Fibroblast of the conjunctiva (primary cell): ENCODE data around the gene SLF2.

ENCODE experiments used
- DNase-seq: peaks from one replicate; pipeline ENCODE4 v3.0.0-alpha.2; 2010; ENCODE audit warnings: low read depth

Gene SLF2

DNA sequence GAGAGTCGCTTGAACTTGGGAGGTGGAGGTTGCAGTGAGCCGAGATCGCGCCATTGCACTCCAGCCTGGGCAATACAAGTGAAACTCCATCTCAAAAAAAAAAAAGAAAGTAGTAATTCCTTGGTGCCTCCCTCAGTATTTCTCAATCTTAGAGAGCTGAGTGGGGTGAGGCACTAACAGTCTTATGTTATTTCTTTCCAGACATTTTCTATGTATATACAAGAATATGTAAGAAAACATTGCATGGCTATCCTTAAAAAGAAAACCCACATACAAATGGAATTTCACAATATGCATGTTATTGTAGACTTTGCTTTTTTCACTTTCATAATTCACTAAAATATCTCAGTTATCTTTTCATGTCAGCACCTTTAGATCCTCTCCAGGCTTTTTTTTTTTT, 13.6 kb upstream of the SLF2 start:
- DNase-seq, result no peak

DNA sequence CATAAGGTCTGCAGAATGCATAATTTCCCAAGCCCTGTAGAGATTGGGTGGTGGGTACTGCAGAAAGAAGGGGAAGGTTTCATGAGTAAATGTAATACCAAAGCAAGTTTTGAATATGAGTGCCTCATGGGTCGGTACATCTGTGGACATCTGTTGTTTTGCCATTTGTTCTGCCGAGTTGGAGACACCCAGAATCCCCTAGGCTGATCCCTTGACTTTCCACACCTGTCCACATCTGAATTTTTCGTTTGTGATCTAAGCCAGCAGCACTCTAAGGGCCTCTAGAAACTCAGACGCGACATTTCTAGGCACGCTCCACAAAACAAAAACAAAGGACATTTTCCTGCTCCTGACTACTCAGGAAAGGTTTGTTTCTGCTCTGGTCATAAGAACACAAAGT, 11.7 kb upstream of the SLF2 start:
- DNase-seq, result no peak

DNA sequence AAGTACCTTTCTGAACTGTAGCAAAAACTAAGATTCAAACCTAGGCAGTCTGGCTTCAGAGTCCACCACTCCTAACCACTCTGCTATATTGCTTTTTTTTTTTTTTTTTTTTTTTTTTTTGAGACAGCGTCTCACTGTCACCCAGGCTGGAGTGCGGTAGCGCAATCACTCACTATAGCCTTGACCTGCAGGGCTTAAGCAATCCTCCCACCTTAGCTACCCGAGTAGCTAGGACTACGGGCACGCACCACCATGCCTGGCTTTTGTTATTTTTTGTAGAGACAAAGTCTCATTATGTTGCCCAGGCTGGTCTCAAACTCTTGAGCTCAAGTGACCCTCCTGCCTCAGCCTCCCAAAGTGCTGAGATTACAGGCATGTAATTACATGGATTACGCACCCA, 10.1 kb upstream of the SLF2 start:
- no peak for DNase-seq

GRCh38 chr10:100904917-100905316, 7.8 kb upstream of the SLF2 start:
- DNase-seq, result no peak

GRCh38 chr10:100907175-100907574, 5.6 kb upstream of the SLF2 start:
- DNase-seq, result no peak

DNA sequence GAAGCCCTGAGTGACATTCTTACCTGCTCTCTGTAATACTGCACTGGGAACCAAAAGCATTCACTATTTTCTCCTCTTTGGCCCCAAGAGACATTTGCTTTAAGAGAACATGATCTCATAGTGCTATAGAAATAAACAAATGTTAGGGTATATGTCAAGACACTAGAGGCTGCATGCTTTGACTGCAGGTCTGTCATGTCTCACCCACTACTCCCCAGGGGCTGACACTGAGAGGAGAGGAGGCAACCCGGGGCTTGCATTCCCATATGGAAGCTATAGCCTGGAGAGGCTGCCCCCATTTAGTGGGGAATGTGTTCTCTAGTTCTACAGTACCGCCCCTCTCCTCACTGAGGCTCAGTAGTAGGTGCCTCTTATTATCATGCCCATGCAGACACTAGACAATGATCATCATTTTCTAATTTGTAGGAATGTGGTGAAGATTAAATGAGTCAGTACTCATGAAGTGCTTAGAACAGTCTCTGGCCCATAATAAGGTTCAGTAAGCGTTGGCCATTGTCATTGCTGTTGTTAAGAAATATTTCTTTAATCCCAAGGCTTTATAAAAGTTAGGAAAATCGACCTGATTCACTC, 4.9 kb upstream of the SLF2 start:
- DNase-seq, result no peak

- DNase-seq, result no peak
These were observed 4.4 kb upstream of the SLF2 start for GRCh38 chr10:100908378-100908777.

DNA sequence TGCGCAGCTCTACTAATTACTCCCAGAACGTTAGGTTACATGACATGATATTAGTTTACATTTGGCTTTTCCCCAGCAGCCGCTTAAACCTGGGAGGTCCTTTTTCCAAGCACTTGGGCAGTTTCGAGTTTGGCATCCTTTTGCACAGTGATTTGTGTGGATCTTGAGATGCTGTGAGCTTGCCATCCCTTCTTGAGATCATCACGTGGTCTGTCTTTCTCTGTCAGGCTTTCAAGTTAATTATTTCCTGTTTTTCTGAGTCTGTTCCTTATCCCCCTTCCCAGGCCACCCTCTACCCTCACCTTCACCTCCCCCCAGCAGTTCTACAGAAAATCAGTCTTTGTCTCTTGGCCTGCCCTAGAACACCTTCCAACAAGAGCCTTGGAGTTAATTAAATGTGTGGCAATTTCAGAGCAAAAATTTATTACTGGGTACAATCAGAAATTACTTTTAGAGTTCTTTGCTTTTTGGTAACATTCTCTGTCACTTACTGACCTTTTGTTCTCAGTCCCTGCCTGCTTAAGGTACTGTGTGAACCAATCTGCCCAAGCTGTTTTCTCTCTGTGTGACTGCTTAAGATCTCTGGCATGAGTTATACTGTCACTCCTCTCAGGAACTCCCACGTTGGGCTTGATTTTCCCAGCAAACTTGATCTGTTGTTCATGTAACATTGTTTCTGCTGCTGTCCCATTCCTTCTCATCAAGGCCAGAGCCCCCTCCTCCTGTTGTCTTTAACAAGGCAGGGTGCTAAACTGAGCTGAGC, 3.1 kb upstream of the SLF2 start:
- no peak for DNase-seq

GRCh38 chr10:100911472-100911871, 1.3 kb upstream of the SLF2 start:
- no peak for DNase-seq

DNA sequence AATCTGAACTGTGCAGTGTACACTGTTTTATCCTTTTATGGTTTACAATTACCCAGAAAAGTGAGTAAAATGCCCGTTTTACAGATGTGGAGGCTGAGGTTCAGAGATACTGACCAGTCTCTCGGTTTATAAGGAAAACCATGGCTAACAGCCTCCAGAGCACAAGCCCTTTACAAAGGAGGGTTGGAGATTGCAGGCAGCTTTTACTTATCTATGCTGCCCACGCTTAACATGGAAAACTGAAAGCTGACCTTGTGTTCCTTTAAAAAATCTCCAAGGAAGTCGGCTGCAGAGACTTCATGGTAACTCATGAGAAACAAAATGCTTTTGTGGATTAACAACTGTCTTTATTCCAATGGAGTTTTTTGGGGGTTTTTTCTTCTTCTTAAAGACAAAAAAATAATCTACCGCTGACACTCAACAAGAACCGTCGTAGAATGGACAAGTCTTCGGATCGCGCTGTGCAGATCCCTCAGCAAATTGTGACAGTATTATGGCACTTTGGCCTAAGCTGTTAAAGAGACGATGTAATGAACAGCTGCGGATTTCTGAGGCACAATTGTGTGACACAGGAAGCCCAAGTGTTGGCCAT, 654 bp upstream of the SLF2 start:
- DNase-seq, result no peak

GRCh38 chr10:100913470-100913865, 705 bp downstream of the SLF2 start:
- no peak for DNase-seq

DNA sequence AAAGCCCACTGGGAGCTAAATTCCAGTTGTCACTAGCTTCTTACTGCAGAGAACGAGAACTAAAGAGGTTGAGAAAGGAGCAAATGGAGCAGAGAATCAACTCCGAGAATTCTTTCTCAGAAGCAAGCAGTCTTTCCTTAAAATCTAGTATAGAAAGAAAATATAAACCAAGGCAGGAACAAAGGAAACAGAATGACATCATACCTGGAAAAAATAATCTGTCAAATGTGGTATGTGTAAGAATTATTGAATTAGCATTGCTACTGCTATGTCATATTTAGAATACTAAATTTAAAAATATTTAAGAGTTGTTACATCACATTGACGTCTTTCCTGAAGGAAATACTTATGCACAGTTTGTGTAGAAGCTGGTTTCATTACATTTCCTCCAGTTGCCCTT, 4.3 kb downstream of the SLF2 start:
- no peak for DNase-seq

GRCh38 chr10:100923580-100923979, 10.8 kb downstream of the SLF2 start:
- DNase-seq, result no peak

GRCh38 chr10:100927266-100927665, 14.5 kb downstream of the SLF2 start:
- no peak for DNase-seq

GRCh38 chr10:100928039-100928438, 15.3 kb downstream of the SLF2 start:
- no peak for DNase-seq

GRCh38 chr10:100930368-100930767, 17.6 kb downstream of the SLF2 start:
- DNase-seq, result no peak

DNA sequence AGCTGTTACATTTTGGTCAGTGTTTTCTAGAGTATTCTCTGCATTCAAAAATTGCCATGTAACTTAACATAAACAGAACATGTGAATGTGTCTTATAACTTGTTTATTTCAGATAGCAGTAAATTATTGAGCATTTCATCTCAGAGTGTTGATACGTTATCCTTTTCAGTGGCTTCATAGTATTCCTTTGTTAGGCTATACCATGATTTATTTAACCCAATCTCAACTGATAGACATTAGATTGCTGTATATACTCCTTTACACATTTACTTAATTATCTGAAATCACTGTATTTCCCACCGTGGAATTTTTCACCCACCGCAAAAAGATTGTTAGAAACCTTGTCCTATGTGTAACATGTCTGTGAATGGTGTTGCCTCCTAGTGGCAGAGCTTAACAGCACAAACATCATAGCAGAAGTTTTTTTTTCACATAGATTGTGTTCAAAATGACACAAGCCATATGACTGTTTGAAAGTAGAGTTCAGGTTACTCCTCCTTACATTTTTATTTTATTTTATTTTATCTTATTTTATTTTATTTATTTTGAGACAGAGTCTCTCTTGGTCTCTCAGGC, 21.4 kb downstream of the SLF2 start:
- DNase-seq, result no peak

GRCh38 chr10:100939763-100940344, 27.1 kb downstream of the SLF2 start:
- DNase-seq, result no peak

DNA sequence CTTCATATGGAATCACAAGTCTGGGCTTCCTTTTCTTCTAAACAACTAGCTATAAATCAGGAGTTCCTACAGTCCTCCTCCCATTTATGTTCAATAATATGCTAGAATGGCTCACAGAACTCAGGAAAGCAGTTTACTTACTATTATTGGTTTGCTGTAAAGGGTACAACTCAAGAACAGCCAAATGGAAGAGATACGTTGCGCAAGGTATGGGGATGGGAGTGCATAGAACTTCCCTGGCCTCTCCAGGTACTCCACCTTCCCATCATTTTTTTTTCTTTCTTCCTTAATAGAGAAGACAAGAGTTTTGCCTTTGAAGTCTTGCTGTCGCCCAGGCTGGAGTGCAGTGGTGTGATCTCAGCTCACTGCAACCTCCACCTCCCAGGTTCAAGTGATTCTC, 29.5 kb downstream of the SLF2 start:
- no peak for DNase-seq

GRCh38 chr10:100943508-100943907, 30.7 kb downstream of the SLF2 start:
- no peak for DNase-seq

- DNase-seq, result no peak
These were observed 33.0 kb downstream of the SLF2 start for GRCh38 chr10:100945754-100946153.

DNA sequence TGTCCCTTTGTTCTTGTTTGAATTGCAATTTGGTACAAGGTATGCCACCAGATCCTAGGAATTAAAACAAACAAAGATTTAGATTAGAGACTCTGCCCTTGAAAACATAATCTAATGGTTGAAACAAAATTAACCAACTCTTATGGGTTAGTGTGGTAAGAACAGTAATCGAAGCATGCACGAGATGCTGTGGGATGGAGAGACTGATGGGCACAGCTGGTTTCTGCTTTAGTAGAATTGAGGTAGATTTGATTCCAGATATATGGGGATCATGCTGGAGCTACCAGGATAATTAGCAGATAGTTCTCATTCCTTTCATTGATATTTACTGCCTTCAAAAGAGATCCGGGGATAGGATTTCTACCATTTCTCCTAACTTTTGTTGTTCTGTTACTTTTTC, 36.2 kb downstream of the SLF2 start:
- no peak for DNase-seq

DNA sequence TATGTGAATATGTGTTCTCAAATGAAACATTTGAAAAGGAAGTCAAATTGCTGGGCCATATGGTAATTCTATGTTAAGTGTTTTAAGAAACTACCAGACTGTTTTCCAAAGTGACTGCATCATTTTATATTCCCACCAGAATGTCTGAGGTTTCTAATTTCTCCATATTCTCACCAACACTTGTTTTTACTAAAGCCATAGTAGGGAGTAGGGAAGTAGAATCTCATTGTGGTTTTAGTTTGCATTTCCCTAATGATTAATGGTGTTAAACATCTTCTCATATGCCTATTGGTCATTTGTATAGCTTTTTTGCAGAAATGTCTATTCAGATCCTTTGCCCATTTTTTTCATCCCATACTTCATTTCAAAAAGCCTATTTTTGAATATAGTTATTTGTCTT, 47.5 kb downstream of the SLF2 start:
- no peak for DNase-seq
